NT2/D1 (cell line): ENCODE measurements around the gene U2SURP.

ENCODE experiments used
- DNase-seq: peaks from one replicate; pipeline ENCODE4 v3.0.0-alpha.2; 2011; ENCODE audit warnings: low read depth, low spot score
- H3K27me3 ChIP-seq: 2 replicates; pipeline ENCODE4 v1.6.0; 2011; ENCODE audit warnings: mild to moderate bottlenecking; ENCODE audit not compliant: insufficient read length, insufficient read depth
- H3K36me3 ChIP-seq: 2 replicates; pipeline ENCODE4 v1.6.1; 2011; ENCODE audit warnings: mild to moderate bottlenecking, low read length, mixed read lengths; ENCODE audit not compliant: insufficient read depth, insufficient read length
- H3K4me1 ChIP-seq: 2 replicates; pipeline ENCODE4 v1.5.1; 2011; ENCODE audit not compliant: insufficient read depth, insufficient read length
- H3K4me3 ChIP-seq: 2 replicates; pipeline ENCODE4 v1.5.1; 2011; ENCODE audit warnings: low read depth; ENCODE audit not compliant: insufficient read length
- H3K9ac ChIP-seq: 2 replicates; pipeline ENCODE4 v1.6.0; 2011; ENCODE audit warnings: low read depth; ENCODE audit not compliant: insufficient read length
- H3K9me3 ChIP-seq: 2 replicates; pipeline ENCODE4 v1.5.1; 2011; ENCODE audit warnings: mild to moderate bottlenecking, low read length; ENCODE audit not compliant: insufficient read depth
- SUZ12 ChIP-seq: IDR thresholded peaks from 2 replicates; pipeline ENCODE4 v1.6.1; 2011; ENCODE audit not compliant: insufficient read length, insufficient read depth; ENCODE audit errors: extremely low read depth
- YY1 ChIP-seq: IDR thresholded peaks from 2 replicates; pipeline ENCODE4 v1.6.1; 2011; ENCODE audit not compliant: insufficient read length, insufficient read depth
- ZNF274 ChIP-seq: IDR thresholded peaks from 2 replicates; pipeline ENCODE4 v1.6.1; 2011; ENCODE audit warnings: mild to moderate bottlenecking, low read depth, low read length

The U2SURP gene

DNA sequence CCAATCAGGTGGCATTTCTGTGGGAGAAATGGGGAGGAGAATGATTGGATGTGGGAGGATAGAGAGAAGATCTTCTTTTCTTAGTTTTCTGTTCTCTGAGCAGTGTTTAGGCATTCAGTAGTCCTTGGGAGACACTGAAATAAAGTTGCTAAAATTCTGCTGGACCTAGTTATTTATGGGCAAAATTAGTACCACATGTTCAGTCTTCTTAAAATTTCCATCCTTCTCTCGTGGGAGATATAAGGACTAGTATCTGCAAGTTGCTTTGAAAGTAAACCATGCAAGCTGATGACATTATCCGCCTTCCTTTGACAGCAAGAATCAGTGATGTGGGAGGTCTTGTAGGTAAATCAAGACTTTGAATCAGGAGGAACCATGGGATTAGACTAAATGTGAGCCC lies 98.3 kb downstream of the U2SURP start:
- no peak for DNase-seq
- no peaks in the 10 kb centered on the region for H3K4me1 ChIP-seq
- no peak overlapping the region for H3K9ac ChIP-seq
- no peaks in the 10 kb centered on the region for H3K36me3 ChIP-seq
- H3K9me3 ChIP-seq = peaks cover 36% of the 10 kb centered on the region
- no peak overlapping the region for H3K4me3 ChIP-seq
- H3K27me3 ChIP-seq = no peaks in the 10 kb centered on the region
- no peak for TF ChIP-seq ZNF274
- TF ChIP-seq YY1 = no peak
- no peak for TF ChIP-seq SUZ12

DNA sequence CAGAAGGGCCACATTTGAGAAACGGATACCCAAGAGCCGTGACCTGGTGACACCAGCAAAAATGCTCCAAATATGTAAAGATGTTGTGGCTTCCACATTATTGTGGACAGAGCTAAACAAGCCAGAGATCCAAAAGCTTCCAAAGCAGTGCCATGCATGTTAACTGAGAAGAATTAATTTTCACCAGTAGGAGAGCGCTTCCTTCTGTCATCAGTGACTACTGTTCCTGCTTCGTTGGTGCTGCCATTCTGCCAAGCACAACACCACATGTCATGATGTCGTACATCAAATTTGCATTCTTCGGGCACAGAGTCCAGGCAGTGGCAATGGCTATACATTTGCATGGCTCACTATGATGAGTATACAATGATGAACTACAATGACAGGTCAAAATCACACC lies 99.1 kb downstream of the U2SURP start:
- Histone ChIP-seq H3K4me1 (no peaks in the 10 kb centered on the region), H3K9me3 (peaks cover 38% of the 10 kb centered on the region), H3K27me3 (no peaks in the 10 kb centered on the region), H3K9ac (no peak overlapping the region), H3K4me3 (no peak overlapping the region), H3K36me3 (no peaks in the 10 kb centered on the region)
- TF ChIP-seq SUZ12 = no peak
- TF ChIP-seq ZNF274 = no peak
- no peak for TF ChIP-seq YY1
- no peak for DNase-seq

DNA sequence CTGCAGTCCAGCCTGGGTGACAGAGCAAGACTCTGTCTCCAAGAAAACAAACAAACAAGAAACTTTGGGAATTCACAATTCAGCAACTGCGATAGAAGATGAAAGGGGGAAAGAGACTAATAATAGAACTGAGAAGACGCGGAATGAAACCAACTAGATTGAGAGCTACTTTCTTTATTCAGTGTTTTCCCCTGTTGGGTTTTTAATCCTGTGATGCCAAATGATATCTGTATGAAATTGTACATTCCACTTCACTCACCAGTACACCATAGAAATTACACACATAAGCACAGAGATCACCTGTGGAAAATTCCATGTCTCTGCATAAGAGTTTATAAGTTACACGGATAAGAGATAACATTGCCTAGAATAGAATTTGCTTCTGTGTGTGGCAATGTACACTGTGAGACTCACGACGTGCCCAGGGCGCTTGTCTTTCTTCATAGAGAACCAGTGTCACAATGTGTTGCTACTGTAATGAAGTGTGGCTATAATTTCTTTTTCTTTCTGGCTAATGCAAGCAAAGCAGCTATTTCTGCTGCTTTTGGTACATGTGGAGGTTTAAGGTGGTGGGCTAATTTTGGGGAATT lies 100.5 kb downstream of the U2SURP start:
- Histone ChIP-seq H3K4me3 (no peak overlapping the region), H3K4me1 (no peaks in the 10 kb centered on the region), H3K27me3 (no peaks in the 10 kb centered on the region), H3K9ac (no peak overlapping the region), H3K36me3 (no peaks in the 10 kb centered on the region), H3K9me3 (peaks cover 39% of the 10 kb centered on the region)
- no peak for TF ChIP-seq ZNF274
- no peak for TF ChIP-seq SUZ12
- no peak for TF ChIP-seq YY1
- no peak for DNase-seq

DNA sequence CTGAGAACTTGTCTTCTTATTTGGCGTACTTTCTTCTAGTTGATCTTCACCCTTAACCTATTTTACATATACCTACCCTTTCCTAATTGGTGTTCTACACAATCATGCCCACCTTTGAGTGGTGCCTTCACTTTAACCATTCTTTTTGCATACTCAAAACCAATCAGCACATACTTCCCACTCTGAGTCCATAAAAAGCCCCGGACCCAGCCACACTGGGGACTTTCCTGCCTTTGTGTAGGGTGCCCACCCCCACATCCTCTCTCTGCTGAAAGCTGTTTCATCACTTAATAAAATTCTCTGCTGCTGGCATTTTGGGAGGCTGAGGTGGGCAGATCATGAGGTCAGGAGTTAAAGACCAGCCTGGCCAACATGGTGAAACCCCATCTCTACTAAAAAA lies 102.3 kb downstream of the U2SURP start:
- Histone ChIP-seq H3K4me3 (no peak overlapping the region), H3K27me3 (no peaks in the 10 kb centered on the region), H3K9me3 (peaks cover 39% of the 10 kb centered on the region), H3K9ac (no peak overlapping the region), H3K36me3 (no peaks in the 10 kb centered on the region), H3K4me1 (no peaks in the 10 kb centered on the region)
- DNase-seq = no peak
- TF ChIP-seq ZNF274 = no peak
- no peak for TF ChIP-seq YY1
- no peak for TF ChIP-seq SUZ12

DNA sequence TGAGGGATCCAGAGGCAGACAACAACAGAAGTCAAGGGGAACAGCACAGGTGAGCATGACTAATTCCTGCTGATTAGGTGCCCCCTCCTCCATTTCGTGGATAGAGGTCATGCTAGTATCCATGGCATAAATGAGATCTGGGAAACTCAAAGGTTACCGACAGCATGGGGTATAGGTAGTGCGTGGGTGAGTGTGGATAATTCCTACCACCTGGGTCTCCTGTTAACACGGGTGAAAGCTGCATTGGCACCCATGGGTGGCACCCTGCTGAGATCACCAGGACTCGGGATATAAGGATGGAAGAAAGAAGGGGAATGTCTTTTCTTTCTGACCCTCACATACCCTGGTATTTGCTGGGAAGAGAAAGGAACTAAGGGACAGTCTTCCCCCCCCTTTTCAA lies 103.8 kb downstream of the U2SURP start:
- DNase-seq = no peak
- no peak overlapping the region for H3K9ac ChIP-seq
- TF ChIP-seq SUZ12 (no peak), ZNF274 (no peak), YY1 (no peak)
- no peaks in the 10 kb centered on the region for H3K36me3 ChIP-seq
- H3K4me3 ChIP-seq = no peak overlapping the region
- no peaks in the 10 kb centered on the region for H3K4me1 ChIP-seq
- peaks cover 42% of the 10 kb centered on the region for H3K9me3 ChIP-seq
- no peaks in the 10 kb centered on the region for H3K27me3 ChIP-seq

DNA sequence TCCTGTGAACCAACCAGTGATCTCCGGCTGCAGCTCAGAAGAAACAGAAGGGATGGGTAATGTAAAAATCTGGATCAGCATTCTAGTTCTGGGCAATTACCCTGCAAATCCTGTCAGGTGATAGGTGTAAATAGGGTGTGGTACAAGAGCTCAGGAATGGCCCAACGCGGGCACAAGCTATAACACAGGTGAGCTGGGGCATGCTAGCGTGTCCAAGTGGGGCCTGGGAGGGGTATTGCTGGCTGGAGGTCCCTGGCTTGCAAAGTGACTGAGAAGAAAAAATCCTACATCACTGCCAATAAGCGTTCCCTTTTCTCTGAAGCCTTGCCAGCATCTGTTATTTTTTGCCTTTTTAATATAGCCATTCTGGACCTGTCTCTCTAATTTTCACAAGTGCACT lies 108.5 kb downstream of the U2SURP start:
- Histone ChIP-seq H3K27me3 (no peaks in the 10 kb centered on the region), H3K4me3 (no peak overlapping the region), H3K4me1 (no peaks in the 10 kb centered on the region), H3K9me3 (peaks cover 29% of the 10 kb centered on the region), H3K36me3 (no peaks in the 10 kb centered on the region), H3K9ac (no peak overlapping the region)
- TF ChIP-seq YY1 = no peak
- TF ChIP-seq SUZ12 = no peak
- no peak for TF ChIP-seq ZNF274
- no peak for DNase-seq
